ENCODE measurements around the gene HEMK1.

HEMK1 gene

DNA sequence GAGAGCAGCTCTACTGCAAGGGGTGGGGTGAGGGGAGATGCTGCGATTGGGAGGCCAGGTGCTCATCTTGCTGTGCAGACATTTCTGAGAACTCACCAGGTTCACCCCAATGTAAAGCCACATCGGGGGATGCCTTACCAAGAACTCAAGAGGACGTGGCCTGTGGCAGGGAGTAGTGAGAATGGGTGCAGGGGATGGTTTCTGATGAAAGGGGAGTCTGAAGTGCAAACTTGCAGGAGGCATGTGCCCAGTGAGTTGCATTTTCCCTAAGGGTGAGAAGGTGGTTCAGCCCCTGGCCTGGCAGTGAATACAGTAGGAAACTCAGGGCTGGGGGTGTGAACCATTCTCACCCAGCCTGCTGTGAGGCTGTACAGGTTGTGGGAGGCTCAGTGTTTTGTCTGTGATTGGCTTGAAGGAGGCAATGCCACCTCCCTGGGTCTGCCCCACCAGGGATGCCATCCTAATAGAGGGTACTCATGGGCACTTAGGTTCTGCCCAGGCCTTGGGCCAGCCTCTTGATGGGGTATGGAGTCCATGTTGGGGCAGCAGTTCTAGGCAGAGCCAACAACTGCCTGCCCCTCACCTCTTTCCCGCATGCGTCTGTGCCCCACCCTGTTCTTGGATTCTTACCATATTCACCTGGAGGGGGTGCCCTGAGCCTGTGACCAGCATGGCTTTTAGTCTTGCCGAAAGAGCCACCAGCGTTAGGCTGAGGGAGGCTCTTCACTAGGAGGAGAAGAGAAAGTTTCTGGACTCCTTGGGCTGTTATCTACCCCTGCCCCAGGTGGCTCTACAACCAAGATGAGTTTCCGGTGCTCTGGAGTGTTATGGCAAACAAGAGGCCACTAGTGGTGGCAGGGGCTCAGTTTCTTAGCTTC is 4.5 kb downstream of the HEMK1 start:
- H3K9me3 ChIP-seq (ENCODE audit: insufficient read depth, low read depth, low read length): no peaks in the 10 kb centered on the region
- H3K79me2 ChIP-seq (ENCODE audit: insufficient read depth, low read length): peaks cover 8% of the 10 kb centered on the region; the same call in 1 of the 2 replicates
- TF ChIP-seq, protein P1, sequence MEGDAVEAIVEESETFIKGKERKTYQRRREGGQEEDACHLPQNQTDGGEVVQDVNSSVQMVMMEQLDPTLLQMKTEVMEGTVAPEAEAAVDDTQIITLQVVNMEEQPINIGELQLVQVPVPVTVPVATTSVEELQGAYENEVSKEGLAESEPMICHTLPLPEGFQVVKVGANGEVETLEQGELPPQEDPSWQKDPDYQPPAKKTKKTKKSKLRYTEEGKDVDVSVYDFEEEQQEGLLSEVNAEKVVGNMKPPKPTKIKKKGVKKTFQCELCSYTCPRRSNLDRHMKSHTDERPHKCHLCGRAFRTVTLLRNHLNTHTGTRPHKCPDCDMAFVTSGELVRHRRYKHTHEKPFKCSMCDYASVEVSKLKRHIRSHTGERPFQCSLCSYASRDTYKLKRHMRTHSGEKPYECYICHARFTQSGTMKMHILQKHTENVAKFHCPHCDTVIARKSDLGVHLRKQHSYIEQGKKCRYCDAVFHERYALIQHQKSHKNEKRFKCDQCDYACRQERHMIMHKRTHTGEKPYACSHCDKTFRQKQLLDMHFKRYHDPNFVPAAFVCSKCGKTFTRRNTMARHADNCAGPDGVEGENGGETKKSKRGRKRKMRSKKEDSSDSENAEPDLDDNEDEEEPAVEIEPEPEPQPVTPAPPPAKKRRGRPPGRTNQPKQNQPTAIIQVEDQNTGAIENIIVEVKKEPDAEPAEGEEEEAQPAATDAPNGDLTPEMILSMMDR (conservative IDR thresholded peaks at IDR 0.05; ENCODE audit: low read length): no peak
- no peak for TF ChIP-seq EZH2phosphoT487 (IDR thresholded peaks at IDR 0.05; ENCODE audit: borderline replicate concordance)
- H3K27me3 ChIP-seq (ENCODE audit: insufficient read depth, low read length, poor library complexity, severe bottlenecking): no peaks in the 10 kb centered on the region
- no peak overlapping the region for H3K4me3 ChIP-seq (ENCODE audit: low read length, poor library complexity, severe bottlenecking)
- H3K4me1 ChIP-seq (ENCODE audit: insufficient read depth, low read length, poor library complexity, severe bottlenecking): peaks cover 6% of the 10 kb centered on the region
- H4K20me1 ChIP-seq (ENCODE audit: insufficient read depth, low read length, poor library complexity, severe bottlenecking): no peaks in the 10 kb centered on the region
- no peaks in the 10 kb centered on the region for H3K9me2 ChIP-seq (replicated peaks; ENCODE audit: low read depth, low read length)
- no peaks in the 10 kb centered on the region for H3K36me3 ChIP-seq (ENCODE audit: insufficient read depth, low read length)
- no peaks in the 10 kb centered on the region for H3F3A ChIP-seq (ENCODE audit: low read depth)
- H3K4me2 ChIP-seq (ENCODE audit: low read depth, low read length, poor library complexity, severe bottlenecking): no peak overlapping the region
- no peak overlapping the region for H3K9ac ChIP-seq (ENCODE audit: low read depth, low read length, poor library complexity, severe bottlenecking)
- no peak overlapping the region for H2AFZ ChIP-seq (ENCODE audit: low read length)

- H4K20me1 ChIP-seq (ENCODE audit: insufficient read depth, low read length, poor library complexity, severe bottlenecking): no peaks in the 10 kb centered on the region
- H3K27me3 ChIP-seq (ENCODE audit: insufficient read depth, low read length, poor library complexity, severe bottlenecking): no peaks in the 10 kb centered on the region
- no peak overlapping the region for H3K4me2 ChIP-seq (ENCODE audit: low read depth, low read length, poor library complexity, severe bottlenecking)
- TF ChIP-seq, protein P1 (conservative IDR thresholded peaks at IDR 0.05; ENCODE audit: low read length): no peak
- H3K9me2 ChIP-seq (replicated peaks; ENCODE audit: low read depth, low read length): no peaks in the 10 kb centered on the region
- H3K36me3 ChIP-seq (ENCODE audit: insufficient read depth, low read length): no peaks in the 10 kb centered on the region
- no peaks in the 10 kb centered on the region for H3K9me3 ChIP-seq (ENCODE audit: insufficient read depth, low read depth, low read length)
- peaks cover 6% of the 10 kb centered on the region for H3K4me1 ChIP-seq (ENCODE audit: insufficient read depth, low read length, poor library complexity, severe bottlenecking)
- peaks cover 8% of the 10 kb centered on the region; the same call in 1 of the 2 replicates for H3K79me2 ChIP-seq (ENCODE audit: insufficient read depth, low read length)
- no peaks in the 10 kb centered on the region for H3F3A ChIP-seq (ENCODE audit: low read depth)
- no peak overlapping the region for H3K9ac ChIP-seq (ENCODE audit: low read depth, low read length, poor library complexity, severe bottlenecking)
- H3K4me3 ChIP-seq (ENCODE audit: low read length, poor library complexity, severe bottlenecking): no peak overlapping the region
- H2AFZ ChIP-seq (ENCODE audit: low read length): no peak overlapping the region
Measured at GRCh38 chr3:50574444-50574831, 5.1 kb downstream of the HEMK1 start.

DNA sequence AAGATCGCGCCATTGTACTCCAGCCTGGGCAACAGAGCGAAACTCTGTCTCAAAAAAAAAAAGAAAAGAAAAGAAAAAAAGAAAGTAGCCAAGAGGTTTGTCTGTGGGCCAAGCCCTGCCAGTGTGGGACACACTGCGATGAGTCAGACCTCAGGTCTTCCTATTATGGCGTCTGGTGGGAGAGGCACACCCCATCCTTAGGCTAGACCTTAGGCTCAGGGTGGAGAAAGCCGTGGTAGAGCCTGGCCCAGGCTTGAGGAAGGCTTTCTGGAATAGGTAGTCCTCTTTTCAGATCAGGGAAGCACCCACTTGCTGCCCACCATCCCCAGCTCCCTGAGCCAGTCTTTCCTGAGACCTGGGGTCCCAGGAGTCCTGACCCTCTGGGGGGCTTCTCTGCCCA is 6.0 kb downstream of the HEMK1 start:
- H3K9ac ChIP-seq (ENCODE audit: low read depth, low read length, poor library complexity, severe bottlenecking): no peak overlapping the region
- H3K4me2 ChIP-seq (ENCODE audit: low read depth, low read length, poor library complexity, severe bottlenecking): no peak overlapping the region
- H3K27me3 ChIP-seq (ENCODE audit: insufficient read depth, low read length, poor library complexity, severe bottlenecking): no peaks in the 10 kb centered on the region
- no peaks in the 10 kb centered on the region for H3K9me3 ChIP-seq (ENCODE audit: insufficient read depth, low read depth, low read length)
- no peaks in the 10 kb centered on the region for H3K36me3 ChIP-seq (ENCODE audit: insufficient read depth, low read length)
- no peaks in the 10 kb centered on the region for H3F3A ChIP-seq (ENCODE audit: low read depth)
- no peaks in the 10 kb centered on the region for H3K9me2 ChIP-seq (replicated peaks; ENCODE audit: low read depth, low read length)
- H4K20me1 ChIP-seq (ENCODE audit: insufficient read depth, low read length, poor library complexity, severe bottlenecking): no peaks in the 10 kb centered on the region
- peaks cover 3% of the 10 kb centered on the region; the same call in 1 of the 2 replicates for H3K79me2 ChIP-seq (ENCODE audit: insufficient read depth, low read length)
- H3K4me3 ChIP-seq (ENCODE audit: low read length, poor library complexity, severe bottlenecking): no peak overlapping the region
- peaks cover 6% of the 10 kb centered on the region for H3K4me1 ChIP-seq (ENCODE audit: insufficient read depth, low read length, poor library complexity, severe bottlenecking)
- H2AFZ ChIP-seq (ENCODE audit: low read length): no peak overlapping the region
- TF ChIP-seq, protein P1 (conservative IDR thresholded peaks at IDR 0.05; ENCODE audit: low read length): no peak
- TF ChIP-seq EZH2phosphoT487 (IDR thresholded peaks at IDR 0.05; ENCODE audit: borderline replicate concordance): no peak

All from Loucy (cell line).